ENCODE measurements around the gene GNLY.
"Not testable (repeated sequence)": the region's sequence is repeated elsewhere in the genome, so short reads cannot be mapped to it uniquely, and the experiment has no call there.

Gene GNLY

GRCh38 chr2:85694052-85695025 is at the start of gene GNLY:
GNLY (plus strand) TSS chr2:85694358; CDS start chr2:85694419, 61 bp downstream.
- DNase-seq (ENCODE audit: low read depth, low spot score), result no peak

GRCh38 chr2:85644909-85645308 is 49.2 kb upstream of the GNLY start:
- DNase-seq (ENCODE audit: low read depth, low spot score), result no peak

GRCh38 chr2:85646166-85646565 is 48.0 kb upstream of the GNLY start:
- no peak for DNase-seq (ENCODE audit: low read depth, low spot score)

- no peak for DNase-seq (ENCODE audit: low read depth, low spot score)
These were observed 46.2 kb upstream of the GNLY start for GRCh38 chr2:85647823-85648526.

- no peak for DNase-seq (ENCODE audit: low read depth, low spot score)
These were observed 45.5 kb upstream of the GNLY start for GRCh38 chr2:85648619-85649018.

GRCh38 chr2:85649201-85650190 is 44.7 kb upstream of the GNLY start:
- no peak for DNase-seq (ENCODE audit: low read depth, low spot score)

GRCh38 chr2:85650456-85650855 is 43.7 kb upstream of the GNLY start:
- no peak for DNase-seq (ENCODE audit: low read depth, low spot score)

- DNase-seq (ENCODE audit: low read depth, low spot score), result no peak
These were observed 43.1 kb upstream of the GNLY start for GRCh38 chr2:85651097-85651496.

GRCh38 chr2:85652056-85652455 is 42.1 kb upstream of the GNLY start:
- DNase-seq (ENCODE audit: low read depth, low spot score), result no peak

- no peak for DNase-seq (ENCODE audit: low read depth, low spot score)
These were observed 40.2 kb upstream of the GNLY start for GRCh38 chr2:85653996-85654395.

- no peak for DNase-seq (ENCODE audit: low read depth, low spot score)
These were observed 38.2 kb upstream of the GNLY start for GRCh38 chr2:85655961-85656417.

GRCh38 chr2:85656468-85656867 is 37.7 kb upstream of the GNLY start:
- DNase-seq (ENCODE audit: low read depth, low spot score), result no peak

GRCh38 chr2:85657399-85657798 is 36.8 kb upstream of the GNLY start:
- not testable (repeated sequence) for DNase-seq (ENCODE audit: low read depth, low spot score)

GRCh38 chr2:85659324-85659981 is 34.7 kb upstream of the GNLY start:
- DNase-seq (ENCODE audit: low read depth, low spot score), result no peak

- DNase-seq (ENCODE audit: low read depth, low spot score), result not testable (repeated sequence)
These were observed 33.9 kb upstream of the GNLY start for GRCh38 chr2:85660301-85660700.

GRCh38 chr2:85660725-85661124 is 33.4 kb upstream of the GNLY start:
- DNase-seq (ENCODE audit: low read depth, low spot score), result no peak

GRCh38 chr2:85661139-85661858 is 32.9 kb upstream of the GNLY start:
- no peak for DNase-seq (ENCODE audit: low read depth, low spot score)

- no peak for DNase-seq (ENCODE audit: low read depth, low spot score)
These were observed 31.1 kb upstream of the GNLY start for GRCh38 chr2:85662899-85663593.

Data from brain pericyte (primary cell).